IgD-negative memory B cell (primary cell): ENCODE measurements around the gene ADD3. TPM values are rescaled to one million over a fixed set of nuclear protein-coding genes. Genes with fewer than 3 reads are reported as not detected.

Experiments
- H3K27ac Mint-ChIP-seq, 3 donors: one replicate each; pipeline ENCODE4 v1.8.0; 2020 to 2022; ENCODE audit warnings: mild to moderate bottlenecking in 3 of 3, mixed read lengths in 3 of 3, moderate library complexity in 1 of 3
- H3K27me3 Mint-ChIP-seq: one replicate; pipeline ENCODE4 v1.8.0; 2021; ENCODE audit warnings: mixed read lengths
- H3K36me3 Mint-ChIP-seq: one replicate; pipeline ENCODE4 v1.8.0; 2020; ENCODE audit warnings: mild to moderate bottlenecking, mixed read lengths
- H3K4me1 Mint-ChIP-seq, 3 donors: one replicate each; pipeline ENCODE4 v1.8.0; 2020 to 2022; ENCODE audit warnings: mixed read lengths in 3 of 3, mild to moderate bottlenecking in 1 of 3
- H3K4me3 Mint-ChIP-seq, 4 donors: one replicate each; pipeline ENCODE4 v1.8.0; 2020 to 2022; ENCODE audit warnings: mild to moderate bottlenecking in 4 of 4, mixed read lengths in 4 of 4, moderate library complexity in 3 of 4
- H3K9me3 Mint-ChIP-seq, 3 donors: one replicate each; pipeline ENCODE4 v1.8.0; 2020 to 2021; ENCODE audit warnings: mixed read lengths in 3 of 3, mild to moderate bottlenecking in 1 of 3
- polyA plus RNA-seq: library from polyadenylated mRNA; unstranded; fragments of 300-500 nt; fragmentation: Illumina TruSeq; gene quantifications from one replicate; pipeline ENCODE4 v1.2.3, GENCODE V29; 2021

Gene ADD3
- polyA plus RNA-seq, 1 donor from 2014 or later = 344 TPM

DNA sequence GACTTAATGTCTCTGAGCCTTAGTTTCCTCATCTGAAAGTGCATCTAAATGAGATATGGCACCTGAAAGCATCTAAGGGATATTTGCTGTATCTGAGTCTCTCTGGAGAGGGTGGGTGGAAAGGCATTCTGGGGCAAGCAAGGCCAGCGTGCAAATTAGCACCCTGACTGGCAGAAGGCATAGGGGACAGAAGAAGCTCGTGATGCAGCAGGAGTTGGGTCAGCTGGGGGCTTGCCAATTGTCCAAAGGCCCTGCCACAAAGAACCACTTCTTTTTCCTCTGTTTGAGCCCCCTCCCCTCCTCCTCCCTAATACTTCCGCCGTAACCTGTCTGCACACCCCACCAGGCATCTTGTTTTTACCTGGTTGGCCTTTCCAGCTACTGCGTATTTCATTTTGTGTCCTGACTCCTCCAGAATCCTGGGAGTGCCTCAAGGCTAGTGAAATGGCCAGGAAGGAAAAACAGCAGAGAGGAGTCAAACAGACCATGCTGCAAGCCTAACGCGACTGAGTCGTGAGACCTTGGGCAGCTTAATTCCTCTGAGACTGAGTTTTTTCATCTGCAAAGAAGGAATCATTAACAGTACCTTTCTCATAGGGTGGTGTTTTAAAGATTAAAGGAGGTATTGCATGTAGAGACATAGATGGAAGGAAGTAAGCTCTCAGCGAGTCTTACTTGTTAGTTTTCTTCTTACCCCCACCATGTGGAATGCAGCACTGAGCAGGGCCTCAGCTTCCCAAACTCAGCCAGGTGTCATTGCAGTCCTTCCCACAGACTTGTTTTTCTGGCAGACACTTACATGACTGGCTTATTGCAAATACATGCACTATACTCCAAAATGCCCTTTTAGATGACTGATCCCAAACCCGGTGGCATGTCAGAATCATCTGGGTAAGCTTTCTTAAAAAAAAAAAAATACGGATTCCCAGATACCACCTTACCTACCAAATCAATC is 150.5 kb downstream of the ADD3 start:
- no peak overlapping the region for H3K27ac Mint-ChIP-seq
- H3K36me3 Mint-ChIP-seq = no peaks in the 10 kb centered on the region
- peaks cover 34% of the 10 kb centered on the region for H3K27me3 Mint-ChIP-seq
- H3K4me1 Mint-ChIP-seq = peaks cover 18 to 22% (median 21%) of the 10 kb centered on the region in 3 donors
- H3K4me3 Mint-ChIP-seq = no peak overlapping the region
- no peaks in the 10 kb centered on the region for H3K9me3 Mint-ChIP-seq

- no peaks in the 10 kb centered on the region for H3K36me3 Mint-ChIP-seq
- H3K27me3 Mint-ChIP-seq = peaks cover 31% of the 10 kb centered on the region
- peaks cover 8 to 13% (median 13%) of the 10 kb centered on the region in 3 donors for H3K4me1 Mint-ChIP-seq
- peaks cover 0 to under 1% (median 0%) of the 10 kb centered on the region in 3 donors for H3K9me3 Mint-ChIP-seq
- no peak overlapping the region for H3K4me3 Mint-ChIP-seq
- H3K27ac Mint-ChIP-seq = no peak overlapping the region
Observed at GRCh38 chr10:110160081-110160480, 152.3 kb downstream of the ADD3 start.

GRCh38 chr10:110160522-110160921 is 152.7 kb downstream of the ADD3 start:
- peaks cover 0 to 2% (median 0%) of the 10 kb centered on the region in 3 donors for H3K9me3 Mint-ChIP-seq
- H3K27ac Mint-ChIP-seq = no peak overlapping the region
- no peaks in the 10 kb centered on the region for H3K36me3 Mint-ChIP-seq
- no peak overlapping the region for H3K4me3 Mint-ChIP-seq
- peaks cover 36% of the 10 kb centered on the region for H3K27me3 Mint-ChIP-seq
- peaks cover 8 to 13% (median 12%) of the 10 kb centered on the region in 3 donors for H3K4me1 Mint-ChIP-seq

DNA sequence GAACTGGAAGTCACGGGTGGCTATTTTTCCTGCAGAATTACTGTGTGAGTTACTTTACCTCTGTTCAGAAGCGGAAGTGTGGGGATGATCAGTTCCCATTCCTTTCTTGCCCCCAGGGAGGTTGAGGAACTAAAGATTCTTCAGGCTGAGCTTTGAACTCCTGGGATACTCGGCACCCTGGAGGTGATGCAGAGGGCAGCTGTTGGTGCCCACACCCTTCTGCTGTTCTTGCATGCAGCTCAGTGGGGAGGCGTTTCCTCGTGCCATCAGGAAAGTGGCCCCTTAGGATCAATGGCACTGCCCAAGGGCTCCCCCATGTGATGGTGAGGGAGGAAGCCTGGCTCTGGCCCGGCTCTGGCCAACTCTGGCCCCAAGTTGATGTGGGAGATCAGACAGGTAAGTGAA is 155.0 kb downstream of the ADD3 start:
- Mint-ChIP-seq H3K27ac (no peak overlapping the region), H3K4me3 (no peak overlapping the region), H3K9me3 (peaks cover 0 to 2% (median 0%) of the 10 kb centered on the region in 3 donors), H3K27me3 (peaks cover 39% of the 10 kb centered on the region), H3K4me1 (no peaks in the 10 kb centered on the region), H3K36me3 (no peaks in the 10 kb centered on the region)

- peaks cover 0 to 3% (median 0%) of the 10 kb centered on the region in 3 donors for H3K4me1 Mint-ChIP-seq
- H3K36me3 Mint-ChIP-seq = no peaks in the 10 kb centered on the region
- no peak overlapping the region for H3K27ac Mint-ChIP-seq
- H3K4me3 Mint-ChIP-seq = no peak overlapping the region
- peaks cover 0 to 2% (median 0%) of the 10 kb centered on the region in 3 donors for H3K9me3 Mint-ChIP-seq
- H3K27me3 Mint-ChIP-seq = peaks cover 42% of the 10 kb centered on the region
Observed at GRCh38 chr10:110163192-110163773, 155.5 kb downstream of the ADD3 start.

DNA sequence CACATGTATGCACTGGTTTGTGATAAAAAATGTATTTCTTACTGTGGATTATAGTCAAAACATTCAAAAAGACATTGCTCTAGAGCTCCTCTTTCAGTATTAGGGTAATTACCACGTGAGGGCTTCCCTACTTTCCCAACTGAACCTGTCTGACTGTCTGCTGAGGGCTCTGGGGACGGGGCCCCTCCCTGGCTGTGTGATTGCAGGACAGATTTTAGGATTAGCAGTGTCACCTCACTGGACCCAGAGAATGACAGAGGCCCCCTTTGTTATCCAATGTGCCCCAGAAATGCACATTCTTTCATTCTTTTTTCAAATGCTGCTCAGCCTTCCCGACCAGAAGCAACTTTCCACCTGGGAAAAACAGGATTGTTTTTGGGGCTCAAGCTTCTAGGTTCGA is 156.1 kb downstream of the ADD3 start:
- H3K9me3 Mint-ChIP-seq = peaks cover 0 to 2% (median 0%) of the 10 kb centered on the region in 3 donors
- H3K27ac Mint-ChIP-seq = no peak overlapping the region
- no peaks in the 10 kb centered on the region for H3K36me3 Mint-ChIP-seq
- peaks cover 44% of the 10 kb centered on the region for H3K27me3 Mint-ChIP-seq
- peaks cover 0 to 6% (median 0%) of the 10 kb centered on the region in 3 donors for H3K4me1 Mint-ChIP-seq
- H3K4me3 Mint-ChIP-seq = no peak overlapping the region

DNA sequence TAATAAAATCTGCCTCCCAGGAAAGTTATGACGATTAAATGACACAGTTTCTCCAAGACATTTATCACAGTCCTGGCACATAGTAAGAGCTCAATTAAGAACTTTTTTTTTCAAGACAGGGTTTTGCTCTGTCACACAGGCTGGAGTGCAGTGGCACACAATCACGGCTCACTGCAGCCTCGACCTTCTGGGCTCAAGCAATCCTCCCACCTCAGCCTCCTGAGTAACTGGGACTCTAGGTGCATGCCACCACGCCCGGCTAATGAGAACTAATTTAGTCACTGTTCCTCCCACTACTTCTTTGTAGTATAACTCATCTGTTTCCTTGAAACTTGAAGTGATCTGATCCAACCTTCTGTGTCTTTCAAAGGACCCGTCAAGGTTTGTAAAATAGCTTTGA is 157.5 kb downstream of the ADD3 start:
- H3K4me3 Mint-ChIP-seq = no peak overlapping the region
- peaks cover 0 to 2% (median 0%) of the 10 kb centered on the region in 3 donors for H3K9me3 Mint-ChIP-seq
- peaks cover 55% of the 10 kb centered on the region for H3K27me3 Mint-ChIP-seq
- no peak overlapping the region for H3K27ac Mint-ChIP-seq
- peaks cover 0 to 9% (median 0%) of the 10 kb centered on the region in 3 donors for H3K4me1 Mint-ChIP-seq
- H3K36me3 Mint-ChIP-seq = no peaks in the 10 kb centered on the region

DNA sequence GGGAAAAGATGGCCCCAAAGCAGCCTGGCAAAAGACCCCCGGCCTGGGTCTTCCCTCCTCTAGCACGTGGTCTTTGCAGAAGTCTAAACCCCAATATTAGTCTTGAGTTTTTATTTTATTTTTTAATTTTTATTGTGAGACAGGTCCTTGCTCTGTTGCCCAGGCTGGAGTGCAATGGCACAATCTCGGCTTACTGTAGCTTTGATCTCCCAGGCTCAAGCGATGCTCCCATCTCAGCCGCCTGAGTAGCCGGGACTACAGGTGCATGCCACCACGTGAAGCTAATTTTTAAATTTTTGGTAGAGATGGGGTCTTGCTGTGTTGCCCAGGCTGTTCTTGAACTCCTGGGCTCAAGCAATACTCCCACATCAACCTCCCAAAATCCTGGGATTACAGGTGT is 159.4 kb downstream of the ADD3 start:
- no peak overlapping the region for H3K27ac Mint-ChIP-seq
- H3K4me1 Mint-ChIP-seq = peaks cover 0 to 13% (median 3%) of the 10 kb centered on the region in 3 donors
- H3K36me3 Mint-ChIP-seq = no peaks in the 10 kb centered on the region
- peaks cover 59% of the 10 kb centered on the region for H3K27me3 Mint-ChIP-seq
- no peak overlapping the region for H3K4me3 Mint-ChIP-seq
- peaks cover 0 to 2% (median 0%) of the 10 kb centered on the region in 3 donors for H3K9me3 Mint-ChIP-seq

DNA sequence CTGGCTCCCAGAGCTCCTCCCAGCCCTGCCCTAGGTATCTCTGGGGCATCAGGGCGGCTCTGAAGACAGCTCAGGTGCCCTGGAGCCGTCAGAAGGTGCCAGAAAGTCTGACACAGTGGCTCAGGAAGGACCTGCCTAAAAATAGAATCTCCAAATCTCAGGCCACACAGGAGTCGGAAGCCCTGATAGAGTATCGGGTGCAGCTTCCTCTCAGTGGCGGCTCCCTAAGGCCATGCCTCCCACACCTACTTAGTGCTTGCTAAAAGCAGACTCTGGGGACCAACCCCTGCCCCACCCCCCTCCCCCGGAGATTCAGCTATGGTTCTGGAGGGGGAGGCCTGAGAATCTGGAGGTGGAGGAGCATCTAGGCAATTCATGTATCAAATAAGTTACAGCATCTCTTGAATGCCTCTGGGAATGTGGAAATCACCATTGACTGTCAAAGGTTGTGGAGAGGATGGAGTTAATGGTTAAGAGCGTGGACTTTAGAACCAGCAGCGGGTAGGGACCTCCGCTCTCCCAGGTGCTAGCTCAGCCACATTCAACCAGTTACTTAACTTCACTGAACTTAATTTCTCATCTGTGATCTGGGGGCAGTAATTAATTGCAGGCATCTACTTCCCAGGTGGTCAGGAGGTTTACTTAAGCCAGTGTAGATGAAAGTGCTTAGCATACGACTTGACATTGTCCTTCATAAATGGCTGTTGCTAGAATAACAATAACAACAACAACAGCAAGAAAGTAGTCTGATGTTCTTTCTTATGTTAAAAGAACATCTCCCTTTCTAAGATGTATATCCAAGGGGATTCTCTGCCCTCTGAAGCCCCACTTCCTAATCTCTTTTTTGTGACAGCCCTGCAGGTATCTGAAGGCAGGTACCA is 161.1 kb downstream of the ADD3 start:
- Mint-ChIP-seq H3K9me3 (peaks cover 0 to 2% (median 0%) of the 10 kb centered on the region in 3 donors), H3K27me3 (peaks cover 62% of the 10 kb centered on the region), H3K4me1 (peaks cover 0 to 13% (median 3%) of the 10 kb centered on the region in 3 donors), H3K27ac (no peak overlapping the region), H3K36me3 (no peaks in the 10 kb centered on the region), H3K4me3 (no peak overlapping the region)

DNA sequence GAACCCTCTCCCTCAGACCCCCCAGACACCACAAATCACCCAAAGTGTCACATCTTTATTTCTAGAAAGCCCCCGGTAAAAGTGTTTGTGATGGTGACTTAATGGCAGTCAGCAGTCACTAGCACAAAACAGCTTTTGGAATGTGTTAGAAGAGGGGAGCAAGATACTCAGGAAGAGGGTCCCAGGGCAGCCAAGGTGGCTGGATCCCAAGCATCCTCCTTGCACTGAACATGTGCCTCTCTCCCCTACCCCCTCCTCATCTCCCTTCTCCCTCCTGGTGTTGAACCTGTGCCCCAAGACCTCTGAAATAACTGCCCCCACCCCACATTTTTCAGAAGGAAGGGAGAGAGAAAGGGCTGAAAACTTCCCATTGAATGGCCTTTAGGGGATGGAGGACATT is 161.8 kb downstream of the ADD3 start:
- Mint-ChIP-seq H3K27me3 (peaks cover 60% of the 10 kb centered on the region), H3K4me1 (peaks cover 0 to 13% (median 3%) of the 10 kb centered on the region in 3 donors), H3K4me3 (no peak overlapping the region), H3K27ac (no peak overlapping the region), H3K36me3 (no peaks in the 10 kb centered on the region), H3K9me3 (peaks cover 0 to 2% (median 0%) of the 10 kb centered on the region in 3 donors)

- H3K9me3 Mint-ChIP-seq = no peaks in the 10 kb centered on the region
- peaks cover 0 to 13% (median 3%) of the 10 kb centered on the region in 3 donors for H3K4me1 Mint-ChIP-seq
- H3K36me3 Mint-ChIP-seq = no peaks in the 10 kb centered on the region
- peak overlapping the region in 1 of 4 donors; percentile 49 for H3K4me3 Mint-ChIP-seq
- H3K27me3 Mint-ChIP-seq = peaks cover 60% of the 10 kb centered on the region
- H3K27ac Mint-ChIP-seq = no peak overlapping the region
Observed at GRCh38 chr10:110170142-110170971, 162.6 kb downstream of the ADD3 start.

- Mint-ChIP-seq H3K27me3 (peaks cover 57% of the 10 kb centered on the region), H3K36me3 (no peaks in the 10 kb centered on the region), H3K9me3 (no peaks in the 10 kb centered on the region), H3K27ac (no peak overlapping the region), H3K4me3 (no peak overlapping the region), H3K4me1 (peaks cover 0 to 13% (median 3%) of the 10 kb centered on the region in 3 donors)
Observed at GRCh38 chr10:110171032-110171431, 163.2 kb downstream of the ADD3 start.

GRCh38 chr10:110172155-110172554 is 164.4 kb downstream of the ADD3 start:
- Mint-ChIP-seq H3K9me3 (no peaks in the 10 kb centered on the region), H3K4me1 (peaks cover 0 to 19% (median 7%) of the 10 kb centered on the region in 3 donors), H3K27me3 (peaks cover 59% of the 10 kb centered on the region), H3K4me3 (no peak overlapping the region), H3K27ac (no peak overlapping the region), H3K36me3 (no peaks in the 10 kb centered on the region)

GRCh38 chr10:110174201-110174600 is 166.4 kb downstream of the ADD3 start:
- H3K27ac Mint-ChIP-seq = no peak overlapping the region

More at GRCh38 chr10:110174201-110174600, 166.4 kb downstream of the ADD3 start:
- Mint-ChIP-seq H3K27me3 (peaks cover 53% of the 10 kb centered on the region), H3K9me3 (no peaks in the 10 kb centered on the region), H3K4me1 (peaks cover 2 to 10% (median 7%) of the 10 kb centered on the region in 3 donors), H3K4me3 (no peak overlapping the region), H3K36me3 (no peaks in the 10 kb centered on the region)
